RWPE2 (cell line): Measurements from ENCODE around the gene CMSS1.

Source experiments
- ATAC-seq: fragments of 200-7000 bp; cut with Tn5 transposase; 3 replicates; pipeline ENCODE4 v1.9.1; 2021; ENCODE audit warnings: low read depth
- DNase-seq: peaks from one replicate; pipeline ENCODE4 v3.0.0-alpha.2; 2020; ENCODE audit warnings: low spot score
- H3K27ac ChIP-seq: fragments of 450-650 bp; 2 replicates; pipeline ENCODE4 v1.5.1; 2017; ENCODE audit warnings: mild to moderate bottlenecking; ENCODE audit not compliant: poor library complexity, severe bottlenecking
- H3K27me3 ChIP-seq: fragments of 250-450 bp; sonication (Bioruptor Pico); 2 replicates; pipeline ENCODE4 v1.5.1; 2021; ENCODE audit warnings: mild to moderate bottlenecking, moderate library complexity; ENCODE audit not compliant: insufficient read depth, poor library complexity, severe bottlenecking
- H3K36me3 ChIP-seq: fragments of 250-450 bp; sonication (Bioruptor Pico); 2 replicates; pipeline ENCODE4 v1.5.1; 2020; ENCODE audit warnings: low read depth, mild to moderate bottlenecking, moderate library complexity
- H3K4me1 ChIP-seq: fragments of 250-450 bp; sonication (Bioruptor Pico); 2 replicates; pipeline ENCODE4 v1.5.1; 2021; ENCODE audit warnings: mild to moderate bottlenecking, moderate library complexity; ENCODE audit not compliant: insufficient read depth, poor library complexity, severe bottlenecking
- H3K4me3 ChIP-seq: fragments of 250-450 bp; sonication (Bioruptor Pico); 2 replicates; pipeline ENCODE4 v1.5.1; 2021; ENCODE audit warnings: mild to moderate bottlenecking, moderate library complexity; ENCODE audit not compliant: severe bottlenecking
- H3K9me3 ChIP-seq: fragments of 250-450 bp; sonication (Bioruptor Pico); 2 replicates; pipeline ENCODE4 v1.5.1; 2021; ENCODE audit warnings: mild to moderate bottlenecking, moderate library complexity; ENCODE audit not compliant: severe bottlenecking
- CTCF ChIP-seq: fragments of 450-650 bp; IDR thresholded peaks from one replicate; pipeline ENCODE4 v1.5.1; 2017; ENCODE audit warnings: mild to moderate bottlenecking, moderate library complexity; ENCODE audit not compliant: poor library complexity, severe bottlenecking

The CMSS1 gene

GRCh38 chr3:99984139-99984538 is 166.5 kb downstream of the CMSS1 start:
- Histone ChIP-seq H3K27me3 (no peaks in the 10 kb centered on the region), H3K27ac (no peak overlapping the region), H3K4me3 (no peak overlapping the region), H3K9me3 (no peaks in the 10 kb centered on the region), H3K4me1 (no peaks in the 10 kb centered on the region), H3K36me3 (no peaks in the 10 kb centered on the region)
- no peak for ATAC-seq
- TF ChIP-seq CTCF: no peak
- no peak for DNase-seq

- DNase-seq: no peak
- Histone ChIP-seq H3K36me3 (no peaks in the 10 kb centered on the region), H3K4me3 (no peak overlapping the region), H3K9me3 (no peaks in the 10 kb centered on the region), H3K27me3 (no peaks in the 10 kb centered on the region), H3K4me1 (no peaks in the 10 kb centered on the region), H3K27ac (no peak overlapping the region)
- no peak for TF ChIP-seq CTCF
- no peak for ATAC-seq
Observed at GRCh38 chr3:99984668-99985067, 167.0 kb downstream of the CMSS1 start.

GRCh38 chr3:99990179-99990578 is 172.5 kb downstream of the CMSS1 start:
- no peaks in the 10 kb centered on the region for H3K4me1 ChIP-seq
- no peak overlapping the region for H3K4me3 ChIP-seq
- no peak for TF ChIP-seq CTCF
- no peaks in the 10 kb centered on the region; the same call in 1 of the 2 replicates for H3K36me3 ChIP-seq
- H3K9me3 ChIP-seq: peaks cover 2% of the 10 kb centered on the region
- no peak overlapping the region for H3K27ac ChIP-seq
- DNase-seq: no peak
- ATAC-seq: no peak
- H3K27me3 ChIP-seq: no peaks in the 10 kb centered on the region

- H3K36me3 ChIP-seq: no peaks in the 10 kb centered on the region; the same call in 1 of the 2 replicates
- H3K27me3 ChIP-seq: no peaks in the 10 kb centered on the region
- no peak for DNase-seq
- H3K27ac ChIP-seq: no peak overlapping the region
- H3K9me3 ChIP-seq: peaks cover 5% of the 10 kb centered on the region
- ATAC-seq: no peak
- H3K4me3 ChIP-seq: no peak overlapping the region
- TF ChIP-seq CTCF: no peak
- H3K4me1 ChIP-seq: peaks cover 28% of the 10 kb centered on the region
Observed at GRCh38 chr3:99997293-99997692, 179.6 kb downstream of the CMSS1 start.

- no peak for DNase-seq
- ATAC-seq: no peak
- H3K36me3 ChIP-seq: no peaks in the 10 kb centered on the region
Observed at GRCh38 chr3:99999536-99999935, 181.9 kb downstream of the CMSS1 start.

More at GRCh38 chr3:99999536-99999935, 181.9 kb downstream of the CMSS1 start:
- peaks cover 39% of the 10 kb centered on the region for H3K4me1 ChIP-seq
- no peak overlapping the region for H3K4me3 ChIP-seq
- TF ChIP-seq CTCF: no peak
- H3K27ac ChIP-seq: peak overlapping the region; percentile 94
- no peaks in the 10 kb centered on the region for H3K27me3 ChIP-seq
- peaks cover 2% of the 10 kb centered on the region for H3K9me3 ChIP-seq
